CD4-positive, alpha-beta T cell treated with Interleukin-1 beta for 1 hour (primary cell): ENCODE measurements around the gene ZNF729.
"Not testable (repeated sequence)": the region's sequence is repeated elsewhere in the genome, so short reads cannot be mapped to it uniquely, and the experiment has no call there.

Experiments
- DNase-seq, 2 donors: peaks; one replicate each; pipeline ENCODE4 v3.0.0-alpha.2; 2020 to 2022

ZNF729 gene

GRCh38 chr19:22286151-22286810 is at the start of gene ZNF729:
Gene ZNF729 (plus strand): TSS chr19:22286441. CDS start chr19:22286526, 85 bp downstream.
- DNase-seq, result no peak

GRCh38 chr19:22256856-22257255 is 29.4 kb upstream of the ZNF729 start:
- no peak for DNase-seq

GRCh38 chr19:22257381-22257780 is 28.9 kb upstream of the ZNF729 start:
- DNase-seq, result no peak

GRCh38 chr19:22257916-22258315 is 28.3 kb upstream of the ZNF729 start:
- no peak for DNase-seq

GRCh38 chr19:22260499-22260898 is 25.7 kb upstream of the ZNF729 start:
- no peak for DNase-seq

GRCh38 chr19:22261596-22261995 is 24.6 kb upstream of the ZNF729 start:
- DNase-seq, result no peak

GRCh38 chr19:22263121-22263520 is 23.1 kb upstream of the ZNF729 start:
- no peak for DNase-seq

GRCh38 chr19:22321554-22321953 is 35.3 kb downstream of the ZNF729 start:
- not testable (repeated sequence) for DNase-seq

- DNase-seq, result no peak
Measured at GRCh38 chr19:22326219-22326618, 40.0 kb downstream of the ZNF729 start.

- no peak for DNase-seq
Measured at GRCh38 chr19:22327321-22327720, 41.1 kb downstream of the ZNF729 start.

GRCh38 chr19:22331521-22331920 is 45.3 kb downstream of the ZNF729 start:
- no peak for DNase-seq

GRCh38 chr19:22332924-22333323 is 46.7 kb downstream of the ZNF729 start:
- no peak for DNase-seq

- DNase-seq, result no peak
Measured at GRCh38 chr19:22335716-22336115, 49.5 kb downstream of the ZNF729 start.

GRCh38 chr19:22354665-22355064 is 68.4 kb downstream of the ZNF729 start:
- DNase-seq, result no peak
